ENCODE results near the gene FAM83F.

FAM83F gene

DNA sequence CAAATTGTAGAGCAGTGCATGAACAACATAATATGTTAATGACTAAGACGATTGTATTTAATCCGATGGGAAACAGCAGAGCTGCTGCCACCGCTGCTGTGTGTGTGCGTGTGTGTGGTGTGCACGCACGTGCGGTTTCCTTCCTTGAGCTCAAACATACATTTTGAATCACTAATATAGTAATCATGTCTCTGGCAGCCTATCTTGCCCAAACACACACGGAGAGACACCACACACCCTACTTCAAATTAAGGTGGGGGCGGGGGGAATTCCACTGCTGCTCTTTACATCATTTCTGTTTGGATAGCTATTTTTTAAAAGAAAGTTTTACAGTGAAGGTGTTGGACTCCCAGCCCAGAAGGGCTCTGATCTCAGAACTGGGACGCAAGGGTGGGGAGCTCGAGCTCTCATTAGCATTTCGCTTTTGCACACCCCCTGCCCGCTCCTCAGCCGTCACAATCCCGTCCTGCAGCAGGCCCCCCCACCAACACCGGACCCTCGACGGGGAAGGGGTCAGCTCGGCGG, 651 bp upstream of the FAM83F start:
- no peak for DNase-seq (ENCODE audit: low read depth)

DNA sequence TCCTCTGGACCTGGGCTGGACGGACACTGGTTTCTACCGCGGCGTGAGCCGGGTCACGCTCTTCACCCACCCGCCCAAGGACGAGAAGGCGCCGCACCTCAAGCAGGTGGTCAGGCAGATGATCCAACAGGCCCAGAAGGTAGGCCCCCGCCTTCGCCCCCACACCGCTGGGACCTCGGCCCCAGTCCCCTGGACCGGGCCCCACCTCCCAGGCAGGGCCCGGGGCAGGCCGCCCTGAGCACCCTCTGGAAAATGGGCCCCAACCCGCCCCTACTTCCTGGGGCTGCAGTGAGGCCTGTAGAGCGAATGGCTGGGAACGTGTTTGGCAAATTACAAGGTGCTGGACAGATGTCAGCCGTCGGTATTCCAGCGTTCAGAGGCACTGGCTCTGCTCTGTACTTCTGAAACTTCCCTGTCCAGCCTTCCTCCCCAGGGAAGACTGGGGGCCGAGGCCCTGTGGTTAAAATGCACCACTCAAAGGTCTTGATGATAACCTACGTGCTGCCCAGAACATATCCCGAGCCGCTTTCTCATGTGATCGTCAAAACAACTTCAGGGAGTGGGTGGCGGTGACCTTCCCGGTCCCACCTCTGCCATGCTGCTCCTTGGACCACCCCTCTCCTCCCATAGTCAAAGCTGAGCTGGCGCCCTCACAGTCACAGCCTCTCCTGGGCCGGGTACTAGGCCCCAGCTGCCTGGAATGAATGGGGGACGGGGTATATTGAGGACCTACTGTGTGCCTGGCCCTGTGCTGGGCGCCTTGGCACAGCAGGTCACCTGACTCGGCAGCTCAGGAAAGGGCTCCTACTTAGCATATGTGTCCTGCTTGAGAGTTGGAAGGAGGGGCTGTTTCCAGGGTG, 869 bp downstream of the FAM83F start:
- DNase-seq (ENCODE audit: low read depth) = no peak

DNA sequence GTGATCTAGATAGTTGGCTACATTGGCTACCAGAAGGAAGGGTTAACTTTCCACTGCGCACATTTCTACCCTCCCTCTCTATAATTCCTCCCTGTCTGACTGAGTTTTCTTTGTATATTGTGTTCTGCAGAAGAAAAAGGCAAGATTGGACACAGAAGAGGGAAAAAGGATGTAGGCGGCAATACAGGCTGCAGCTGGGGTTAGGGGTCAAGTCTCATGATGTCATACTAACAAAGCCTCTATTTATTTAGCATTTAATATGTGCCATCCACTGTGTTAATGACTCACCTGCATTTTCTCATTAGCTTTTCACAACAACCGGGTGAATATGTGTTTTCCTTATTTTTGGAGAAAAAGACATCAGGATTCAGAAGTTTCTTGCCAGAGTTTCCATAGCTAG, 2.0 kb downstream of the FAM83F start:
- DNase-seq (ENCODE audit: low read depth) = no peak

DNA sequence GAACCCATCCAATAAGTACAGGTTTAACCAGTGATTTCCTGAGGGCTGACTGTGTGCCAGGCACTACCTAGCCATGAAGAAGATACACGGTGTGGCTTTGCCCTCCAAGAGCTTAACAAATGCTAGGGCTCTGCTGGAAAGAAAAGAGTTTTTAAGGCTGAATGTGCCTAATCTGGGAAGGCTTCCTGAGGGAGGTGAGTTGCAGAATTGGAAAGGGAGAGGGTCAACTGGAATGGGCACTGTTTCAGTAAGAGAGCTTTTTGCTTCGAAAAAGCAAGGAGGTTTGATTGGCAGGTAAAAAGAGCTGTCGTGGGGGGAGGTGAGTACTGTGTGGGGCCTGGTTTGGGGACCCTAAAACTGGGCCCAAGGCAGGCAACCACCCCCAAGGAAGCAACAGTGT, 2.7 kb downstream of the FAM83F start:
- no peak for DNase-seq (ENCODE audit: low read depth)

DNA sequence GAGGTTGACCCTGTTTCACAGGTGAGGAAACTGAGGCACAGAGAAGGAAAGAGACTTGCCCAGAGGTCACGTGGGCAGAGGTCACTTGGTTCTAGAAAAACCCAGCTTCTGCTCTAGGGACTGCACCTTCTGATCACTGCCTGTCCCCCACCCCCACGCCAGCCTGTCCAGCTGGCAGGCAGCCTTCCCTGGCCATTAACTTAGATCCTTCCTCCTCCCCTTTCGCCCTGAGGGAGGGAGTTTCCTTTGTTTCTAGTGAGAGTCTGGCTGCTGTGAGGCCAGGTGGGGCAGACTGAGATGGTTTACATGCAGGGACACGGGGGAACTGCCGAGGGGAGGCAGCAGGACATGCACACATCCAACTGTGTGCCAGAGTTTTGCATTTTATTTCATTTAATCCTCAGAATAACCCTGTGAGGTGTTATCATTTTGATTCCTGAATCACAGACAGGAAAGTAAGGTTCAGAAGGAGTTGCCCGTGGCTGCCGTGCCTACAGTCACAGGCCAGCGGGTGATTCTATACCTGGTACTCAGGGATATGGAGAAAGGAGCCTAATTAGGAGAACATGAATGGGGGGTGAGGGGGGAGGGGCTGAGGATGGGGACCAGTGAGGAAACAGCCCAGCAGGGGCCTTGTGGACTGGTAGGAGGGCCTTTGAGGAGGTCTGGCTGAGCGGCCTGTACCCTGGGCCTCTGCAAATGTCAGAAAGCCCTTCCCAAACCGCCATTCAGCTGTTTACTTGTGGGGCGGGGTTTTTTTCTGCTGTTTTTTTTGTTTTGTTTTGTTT, 3.4 kb downstream of the FAM83F start:
- DNase-seq (ENCODE audit: low read depth) = no peak

DNA sequence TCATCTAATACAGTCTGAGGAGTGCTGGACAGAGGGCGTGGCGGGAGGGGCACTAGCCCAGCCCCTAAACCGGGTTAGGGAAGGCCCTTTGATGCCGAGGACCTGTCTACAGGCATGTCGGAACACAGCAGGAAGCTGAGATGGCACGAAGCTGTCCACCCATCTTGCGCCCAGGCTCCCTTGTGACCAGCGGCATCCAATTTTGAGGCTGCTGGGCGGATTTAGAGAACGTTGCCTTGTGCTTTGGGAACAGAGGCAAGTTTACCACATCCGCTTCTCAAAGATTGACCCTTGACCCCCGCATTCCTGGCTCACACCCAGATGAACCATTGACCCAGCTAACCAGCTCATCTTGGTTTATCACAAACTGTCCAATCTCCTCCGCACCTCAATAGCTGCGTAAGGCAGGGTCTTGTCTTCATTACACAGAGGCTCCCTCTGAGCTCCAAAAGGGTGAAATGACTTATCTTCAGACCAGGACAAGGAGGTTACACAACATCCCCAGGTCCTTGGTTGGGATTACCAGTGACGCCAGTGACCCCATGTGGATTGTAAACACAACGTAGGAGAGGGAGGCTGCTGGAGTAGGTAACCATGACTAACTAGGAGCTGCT, 4.5 kb downstream of the FAM83F start:
- no peak for DNase-seq (ENCODE audit: low read depth)

DNA sequence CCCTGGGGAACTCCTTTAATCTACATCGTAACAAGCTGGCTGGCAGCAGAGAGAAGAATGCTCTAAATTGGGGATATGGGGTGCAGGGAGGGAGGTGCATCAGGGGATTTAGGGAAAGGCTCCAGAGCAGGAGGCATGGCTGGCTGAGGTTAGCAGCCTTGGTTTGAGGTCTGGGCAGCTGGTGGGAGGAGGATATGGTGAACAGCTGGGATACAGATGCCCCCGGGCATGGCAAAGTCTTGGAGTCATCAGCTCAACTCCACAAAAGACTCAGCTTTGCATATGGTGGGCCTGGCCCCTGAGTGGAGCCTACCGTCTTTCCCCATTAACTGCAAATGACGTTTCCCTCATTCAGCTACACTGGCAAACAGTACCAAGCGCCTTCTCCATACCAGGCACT, 5.4 kb downstream of the FAM83F start:
- no peak for DNase-seq (ENCODE audit: low read depth)

DNA sequence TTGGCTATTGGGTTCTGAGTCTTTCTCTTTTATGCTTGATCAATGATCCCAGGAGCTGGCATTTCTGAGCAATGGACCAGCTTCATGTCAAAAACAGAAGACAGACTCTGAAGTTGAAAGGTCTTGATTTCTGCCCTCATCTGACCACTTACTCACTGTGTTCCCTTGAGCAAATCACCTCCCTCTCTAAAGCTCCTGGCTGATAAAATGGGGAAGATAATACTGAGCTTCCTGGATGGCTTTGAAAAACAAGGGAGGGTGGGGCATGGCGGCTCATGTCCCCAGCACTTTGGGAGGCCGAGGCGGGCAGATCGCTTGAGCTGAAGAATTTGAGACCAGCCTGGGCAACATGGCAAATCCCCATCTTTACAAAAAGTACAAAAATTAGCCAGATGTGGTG, 6.4 kb downstream of the FAM83F start:
- DNase-seq (ENCODE audit: low read depth) = no peak

DNA sequence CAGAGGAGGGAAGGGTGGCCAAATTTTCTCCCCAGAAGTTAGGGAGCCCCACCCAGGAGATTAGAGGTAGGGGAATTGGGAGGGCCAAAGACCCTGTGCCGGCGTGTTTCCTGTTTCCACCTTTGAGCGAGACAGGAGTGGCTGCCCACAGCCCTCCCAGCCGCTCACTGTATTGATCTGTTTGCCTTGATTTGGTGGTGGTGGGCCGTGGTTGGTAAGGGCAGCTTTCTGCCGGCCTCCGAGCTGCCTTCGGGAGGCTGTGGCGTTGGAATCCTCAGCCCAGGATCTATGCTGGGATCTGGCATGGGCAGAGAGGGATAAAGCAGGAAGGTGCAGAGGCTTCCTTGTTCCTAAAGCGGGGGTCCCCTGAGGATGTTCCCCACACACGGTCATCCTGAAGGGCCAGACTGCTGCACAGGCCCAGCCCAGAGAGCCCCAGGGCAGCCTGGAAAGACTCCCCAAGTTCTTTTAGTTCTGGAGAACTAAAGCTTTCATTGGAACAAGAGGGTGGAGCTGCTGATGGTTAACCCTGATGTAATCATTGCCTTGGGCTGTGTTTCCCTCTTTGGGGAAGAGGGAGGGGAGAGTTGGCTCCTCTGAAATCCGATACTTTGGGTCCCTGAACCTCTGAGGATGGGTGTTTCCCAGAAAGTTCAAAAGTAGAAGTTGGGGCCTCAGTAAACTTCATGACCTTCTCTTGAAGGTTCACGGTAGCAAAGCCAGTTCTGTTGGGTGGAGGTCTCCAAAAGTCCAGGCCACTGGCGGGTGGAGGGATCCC, 7.2 kb downstream of the FAM83F start:
- DNase-seq (ENCODE audit: low read depth) = no peak

DNA sequence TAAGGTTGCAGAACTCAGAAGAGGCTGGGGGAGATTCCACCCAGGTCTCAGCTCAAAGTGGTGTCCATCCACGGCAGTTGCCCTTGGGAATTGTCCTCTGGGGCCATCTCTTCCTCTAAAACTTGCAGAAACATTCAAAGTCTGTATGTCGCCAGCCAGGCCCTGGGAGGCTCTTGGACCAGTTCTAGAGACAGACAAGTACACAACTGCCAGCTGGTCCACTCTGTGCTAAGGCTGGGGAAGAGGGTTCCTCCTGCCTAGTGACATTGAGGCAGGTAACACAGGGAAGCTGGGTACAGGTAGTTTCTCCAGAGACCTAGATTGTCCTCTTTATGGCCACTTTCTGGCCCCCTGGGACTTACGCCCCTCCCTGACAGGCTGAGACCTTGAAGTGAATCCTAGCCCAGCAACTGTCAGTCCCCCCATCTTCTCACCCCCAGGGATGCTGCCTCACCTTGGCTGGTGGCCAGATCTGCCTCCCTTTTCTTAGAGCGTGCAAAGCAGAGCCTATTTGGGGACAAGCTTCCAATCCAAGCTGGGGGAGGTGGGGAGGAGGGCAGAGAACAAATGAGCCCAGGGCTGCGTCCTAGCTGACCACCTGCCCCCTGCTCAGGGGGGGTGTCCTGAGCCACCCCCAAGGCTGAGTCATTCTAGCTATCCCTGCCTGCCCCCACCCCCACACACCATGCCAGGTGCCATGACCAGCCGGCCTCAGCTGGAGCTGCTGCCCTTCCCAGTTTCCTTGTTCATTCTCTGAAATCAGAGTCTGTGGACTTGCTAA, 8.4 kb downstream of the FAM83F start:
- DNase-seq (ENCODE audit: low read depth) = no peak

DNA sequence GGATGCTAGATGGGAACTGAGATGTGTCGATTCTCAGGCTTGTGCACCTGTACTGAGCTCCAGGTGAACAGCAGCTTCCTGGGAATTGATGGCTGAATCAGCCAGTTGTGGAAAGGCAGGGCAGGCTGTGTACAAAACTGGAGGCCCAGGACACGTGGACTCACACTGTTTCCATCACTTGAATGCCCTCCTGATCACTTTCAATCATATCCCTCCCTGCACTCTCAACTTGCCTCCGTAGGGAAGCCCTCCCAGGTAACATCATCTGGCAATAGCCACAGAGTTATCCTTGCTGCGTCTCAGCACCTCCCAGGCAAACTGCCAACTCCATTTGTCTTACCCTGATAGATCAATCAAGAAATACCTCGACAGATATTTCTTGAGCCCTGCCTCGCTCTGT, 10.1 kb downstream of the FAM83F start:
- DNase-seq (ENCODE audit: low read depth) = no peak

DNA sequence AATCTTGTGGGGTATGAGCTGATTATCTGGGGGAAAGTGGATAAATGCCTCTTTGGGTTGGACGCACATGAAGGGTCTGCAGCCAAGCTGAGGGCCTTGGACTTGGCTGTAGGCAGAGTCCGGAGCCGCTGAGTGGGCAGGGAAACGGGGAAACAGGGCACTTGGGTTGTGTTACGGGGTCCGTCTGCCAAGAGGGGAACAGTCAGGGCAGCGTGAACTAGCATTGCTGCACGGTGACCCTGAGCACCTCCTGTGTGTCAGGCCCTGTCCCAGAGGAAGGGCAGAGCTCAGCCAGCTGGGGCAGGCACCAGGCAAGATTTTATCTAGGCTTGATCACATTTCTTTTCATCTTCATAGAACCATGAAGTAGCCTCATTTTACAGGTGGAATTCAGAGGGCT, 11.9 kb downstream of the FAM83F start:
- DNase-seq (ENCODE audit: low read depth) = no peak

DNA sequence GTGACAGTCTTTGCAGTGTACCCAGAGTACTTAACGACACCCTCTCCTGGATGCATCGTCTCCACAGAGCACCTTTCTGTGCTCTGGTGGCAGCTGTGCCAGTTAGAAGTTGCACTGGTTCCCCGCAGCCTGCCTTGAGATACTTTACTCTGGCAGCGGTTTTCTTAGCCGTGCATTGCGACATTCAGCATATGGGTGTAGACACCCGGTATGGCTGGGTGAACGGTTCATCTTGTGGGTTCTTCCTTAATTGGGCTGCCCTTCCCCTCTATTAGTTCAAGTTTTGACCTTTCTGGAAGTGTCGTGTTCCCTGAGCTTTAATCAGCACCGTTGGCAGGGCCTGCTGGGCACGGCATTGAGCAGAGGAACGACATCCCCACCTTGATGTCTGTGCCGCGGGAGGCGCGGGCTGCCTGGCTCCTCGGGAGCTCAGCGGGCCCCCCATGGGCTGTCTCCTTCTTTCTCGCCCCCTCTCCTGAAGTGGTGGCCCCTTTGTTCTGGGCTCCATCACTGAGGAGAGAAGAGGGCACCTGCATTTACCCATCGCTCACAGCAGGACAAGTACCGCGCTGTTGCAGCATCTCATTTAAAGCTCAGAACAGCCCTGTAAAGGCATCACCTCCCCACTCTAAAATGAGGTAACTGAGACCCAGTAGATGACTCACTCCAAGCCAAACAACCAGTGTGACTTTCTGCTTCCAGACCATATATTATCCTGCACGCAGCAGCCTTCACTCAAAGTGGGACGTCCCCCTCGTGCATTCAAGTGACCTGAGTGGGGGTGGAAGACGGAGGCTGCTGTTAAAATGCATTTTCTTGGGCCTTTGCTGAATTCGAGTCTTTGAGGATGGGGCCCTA, 13.3 kb downstream of the FAM83F start:
- no peak for DNase-seq (ENCODE audit: low read depth)

DNA sequence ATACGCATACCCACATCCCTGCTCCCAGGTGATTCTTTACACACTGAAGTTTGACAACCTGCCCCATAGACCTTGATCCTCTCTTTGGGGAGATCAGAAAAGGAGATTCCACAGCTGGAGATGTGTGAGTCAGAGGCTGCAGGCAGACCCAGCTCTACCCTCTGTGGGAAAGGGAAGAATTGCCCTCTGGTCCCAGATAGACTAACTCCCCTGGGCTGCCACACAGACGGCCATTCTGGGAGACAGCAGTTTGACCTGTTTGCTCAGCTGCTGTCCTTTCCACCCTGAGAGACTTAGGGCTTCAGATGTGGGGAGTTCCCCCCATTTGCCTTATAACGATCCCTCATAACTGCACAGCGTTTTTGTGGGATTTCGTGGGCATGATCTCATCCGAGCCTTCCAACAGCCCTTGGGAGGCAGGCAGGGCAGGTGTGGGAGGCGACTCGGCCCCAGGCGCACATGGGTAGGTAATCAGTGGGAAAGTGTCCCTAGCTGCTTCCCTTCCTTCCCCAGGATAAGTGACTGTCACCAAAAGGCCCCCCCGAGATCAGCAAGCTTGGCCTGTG, 14.1 kb downstream of the FAM83F start:
- DNase-seq (ENCODE audit: low read depth) = no peak

DNA sequence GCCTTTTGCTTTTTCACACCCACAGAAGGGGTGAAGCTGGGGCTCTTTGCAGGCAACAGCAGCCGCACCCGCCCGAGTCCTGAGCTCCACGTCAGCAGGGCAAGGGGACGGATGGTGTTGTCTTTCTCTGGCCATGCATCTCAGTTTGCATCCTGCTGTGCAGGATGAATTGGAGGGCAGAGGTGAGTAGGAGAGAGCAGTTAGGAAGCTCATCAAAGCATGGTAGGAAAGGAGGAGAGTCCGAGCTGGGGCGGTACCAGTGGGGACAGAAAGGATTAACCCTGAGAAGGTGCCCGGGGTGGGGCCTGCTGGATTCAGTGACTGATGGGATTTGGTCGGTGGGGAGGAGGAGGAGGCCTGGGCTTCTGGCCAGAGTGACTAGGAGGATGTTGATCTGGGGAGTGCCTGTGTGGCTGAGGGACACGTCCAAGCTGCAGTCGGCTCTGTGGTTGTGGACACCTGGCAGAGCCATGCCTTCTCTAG, 14.6 kb downstream of the FAM83F start:
- no peak for DNase-seq (ENCODE audit: low read depth)

DNA sequence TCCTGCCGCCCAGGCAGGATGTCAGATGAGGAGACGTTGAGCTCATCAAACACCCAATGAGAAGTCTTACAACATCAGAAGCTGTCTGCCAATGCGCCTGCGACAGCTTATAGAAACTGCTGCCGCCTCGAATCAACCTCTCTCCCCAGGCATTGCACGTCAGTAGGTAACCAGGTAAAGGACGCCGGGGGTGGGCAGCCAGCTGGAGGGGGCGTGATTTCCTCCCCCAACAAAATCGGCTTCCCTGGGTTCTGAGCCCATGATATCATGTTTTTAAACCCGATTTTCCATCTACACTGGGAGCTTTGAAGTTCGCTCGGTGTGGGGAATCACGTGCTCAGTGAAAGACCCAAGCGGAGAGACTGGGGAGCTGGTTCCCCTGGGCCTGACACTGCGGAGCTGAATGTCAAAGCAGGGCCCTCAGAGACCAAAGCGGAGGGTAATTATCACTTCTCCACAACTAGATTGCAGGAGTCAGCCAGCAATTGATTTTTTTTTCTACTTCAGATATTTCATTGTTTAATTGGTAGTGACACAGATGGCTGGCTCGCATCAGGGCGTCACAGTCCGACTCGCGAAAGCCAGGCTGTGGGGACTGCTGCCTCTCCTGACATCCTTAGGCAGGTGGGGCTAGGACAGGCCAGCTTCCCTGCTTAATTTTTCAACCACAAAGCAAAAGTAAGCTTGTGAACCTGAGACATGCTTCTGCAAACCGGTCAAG, 15.4 kb downstream of the FAM83F start:
- no peak for DNase-seq (ENCODE audit: low read depth)

DNA sequence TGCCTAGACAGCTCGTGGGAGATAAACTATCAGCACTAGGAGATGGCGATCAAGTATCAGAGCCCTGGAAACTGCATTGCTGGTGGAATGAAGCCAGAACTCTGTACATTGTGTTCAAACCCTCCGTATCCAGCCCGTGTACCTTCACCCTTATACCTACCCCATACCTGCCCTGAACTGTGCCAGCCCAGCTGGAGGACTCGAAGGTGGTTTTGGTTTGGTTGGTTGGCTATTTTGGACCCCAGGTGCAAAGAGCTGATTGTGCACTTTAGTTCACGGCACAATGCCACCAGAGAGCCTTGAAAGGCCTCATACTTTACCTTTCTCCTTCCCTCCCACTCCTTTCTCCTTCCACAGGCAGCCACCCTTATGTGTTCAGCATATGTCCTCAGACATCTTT, 16.0 kb downstream of the FAM83F start:
- DNase-seq (ENCODE audit: low read depth) = no peak

DNA sequence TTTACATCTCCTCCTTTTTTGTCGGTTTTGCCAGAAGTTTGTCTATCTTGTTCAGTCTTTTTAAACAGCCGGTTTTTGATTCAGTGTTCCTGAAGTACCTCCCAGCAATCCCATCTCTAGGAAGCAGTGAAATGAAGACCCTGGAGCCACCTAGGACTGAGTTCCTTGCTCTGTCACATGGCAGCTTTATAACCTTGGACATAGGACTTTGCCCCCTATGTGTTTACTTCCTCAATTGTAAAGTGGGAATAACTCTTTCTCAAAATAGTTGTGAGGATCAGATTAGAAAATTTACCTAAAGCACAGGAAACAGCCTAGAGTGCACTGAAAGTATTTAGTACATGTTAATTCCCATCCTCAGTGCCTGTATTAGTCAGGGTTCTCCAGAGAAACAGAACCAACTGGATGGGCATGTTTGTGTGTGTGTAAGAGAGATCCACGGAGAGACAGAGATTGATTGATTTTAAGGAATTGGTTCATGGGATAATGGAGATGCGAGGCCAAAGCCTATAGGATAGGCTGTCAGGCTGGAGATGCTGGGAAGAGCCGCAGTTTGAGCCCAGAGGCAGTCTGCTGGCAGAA, 20.0 kb downstream of the FAM83F start:
- no peak for DNase-seq (ENCODE audit: low read depth)

Measured in stimulated activated CD8-positive, alpha-beta memory T cell treated with anti-CD3 and anti-CD28 coated beads, Interleukin-7, amount 100 ng/mL, for 24 hours (primary cell).